Stimulated activated CD4-positive, alpha-beta T cell treated with anti-CD3 and anti-CD28 coated beads, Interleukin-12 subunit alpha, Interleukin-12 subunit beta, amount 100 ng/mL, for 48 hours (primary cell): ENCODE results near the gene MSMO1.
"Not testable (repeated sequence)": the region's sequence is repeated elsewhere in the genome, so short reads cannot be mapped to it uniquely, and the experiment has no call there.

Experiments used
- DNase-seq, 3 donors: peaks; one replicate each; pipeline ENCODE4 v3.0.0-alpha.2; 2020; ENCODE audit warnings: low read depth in 2 of 3, low spot score in 1 of 3

Gene MSMO1

DNA sequence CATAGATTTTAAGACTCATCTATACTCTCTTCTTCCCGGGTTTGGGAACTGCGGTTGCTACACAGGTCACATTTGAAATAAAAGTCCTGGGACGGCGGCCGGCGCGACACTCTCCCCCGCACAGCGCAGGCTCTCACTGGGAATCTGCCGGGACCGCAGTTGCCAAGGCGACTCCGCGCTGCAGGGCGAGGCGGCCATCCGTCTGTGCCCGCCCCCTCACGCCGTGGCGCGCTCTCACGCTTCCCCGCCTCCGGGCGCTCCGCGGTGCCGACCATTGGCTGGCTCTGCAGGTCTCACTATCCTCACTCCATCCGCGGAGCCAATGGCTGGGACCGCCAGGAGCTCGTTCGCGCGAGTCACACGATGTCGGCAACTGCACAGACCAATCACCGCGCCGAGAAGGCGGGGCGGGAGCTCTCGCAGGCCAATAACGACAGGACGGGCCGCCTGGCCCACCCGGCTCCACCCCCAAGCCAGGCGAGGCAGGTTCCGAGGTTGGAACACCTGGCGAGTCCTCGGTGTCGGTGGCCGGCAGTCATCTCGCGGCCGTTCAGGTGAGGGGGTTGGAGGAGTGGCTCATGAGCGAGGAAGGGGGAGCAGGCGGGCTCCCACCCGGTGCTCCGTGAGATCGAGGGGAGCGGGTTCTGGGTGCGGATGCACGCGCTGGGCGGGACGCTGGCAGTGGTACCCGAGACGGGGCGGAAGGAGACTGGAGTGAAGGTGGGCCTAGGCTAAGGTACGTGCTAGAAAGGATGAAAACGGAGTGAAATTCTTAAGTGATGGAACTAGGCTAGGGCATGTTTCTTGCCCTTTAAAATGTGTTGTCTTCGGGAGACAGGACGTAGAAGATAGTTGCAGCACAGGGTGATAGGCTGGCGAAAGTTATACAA, at the start of gene MSMO1:
MSMO1 (plus strand) TSS at position 459 of the 890 bp plus-strand sequence. CDS start 5,702 bp downstream, outside the sequence.
- DNase-seq, result peak; percentile 93 to 96 (median 96)

DNA sequence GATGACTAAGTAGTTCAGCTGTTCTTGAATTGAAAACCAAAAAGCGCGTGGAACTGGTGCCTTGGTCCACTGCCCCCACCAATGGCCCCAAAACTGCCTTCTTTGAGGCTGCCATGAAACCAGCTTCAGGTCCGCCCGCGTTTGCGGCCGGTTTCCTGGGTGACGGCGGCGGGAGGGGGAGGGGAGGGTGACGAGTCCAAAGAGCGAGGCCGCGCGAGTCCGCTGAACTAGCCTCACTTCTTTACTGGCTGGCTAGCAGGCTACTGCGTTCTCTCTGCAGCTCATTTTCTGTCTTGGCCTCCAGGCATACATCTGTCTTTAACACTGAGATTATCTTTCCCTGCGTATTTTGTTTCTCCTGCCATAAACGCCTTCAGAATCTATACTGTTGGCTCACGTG, 47.9 kb upstream of the MSMO1 start:
- not testable (repeated sequence) for DNase-seq

- DNase-seq, result not testable (repeated sequence)
Measured at GRCh38 chr4:165284697-165285096, 42.8 kb upstream of the MSMO1 start.

GRCh38 chr4:165286619-165287340, 40.7 kb upstream of the MSMO1 start:
- DNase-seq, result not testable (repeated sequence)

DNA sequence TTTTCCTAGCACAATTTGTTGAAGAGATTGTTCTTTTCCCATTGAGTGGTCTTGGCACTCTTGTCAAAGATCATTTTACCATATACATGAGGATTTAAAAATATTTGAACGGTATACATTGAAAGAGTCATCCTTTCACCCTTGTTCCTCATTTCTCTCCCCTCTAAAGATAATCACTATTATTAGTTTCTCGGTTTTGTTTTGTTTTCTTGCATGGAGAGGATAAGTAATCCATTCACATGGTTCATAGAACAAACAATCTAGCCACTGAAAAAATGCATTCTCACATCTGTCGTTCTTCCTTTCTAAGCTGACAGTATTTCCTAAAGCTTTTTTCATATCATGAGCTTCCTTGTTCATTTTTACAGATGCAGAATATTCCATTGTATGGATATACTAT, 39.2 kb upstream of the MSMO1 start:
- no peak for DNase-seq

DNA sequence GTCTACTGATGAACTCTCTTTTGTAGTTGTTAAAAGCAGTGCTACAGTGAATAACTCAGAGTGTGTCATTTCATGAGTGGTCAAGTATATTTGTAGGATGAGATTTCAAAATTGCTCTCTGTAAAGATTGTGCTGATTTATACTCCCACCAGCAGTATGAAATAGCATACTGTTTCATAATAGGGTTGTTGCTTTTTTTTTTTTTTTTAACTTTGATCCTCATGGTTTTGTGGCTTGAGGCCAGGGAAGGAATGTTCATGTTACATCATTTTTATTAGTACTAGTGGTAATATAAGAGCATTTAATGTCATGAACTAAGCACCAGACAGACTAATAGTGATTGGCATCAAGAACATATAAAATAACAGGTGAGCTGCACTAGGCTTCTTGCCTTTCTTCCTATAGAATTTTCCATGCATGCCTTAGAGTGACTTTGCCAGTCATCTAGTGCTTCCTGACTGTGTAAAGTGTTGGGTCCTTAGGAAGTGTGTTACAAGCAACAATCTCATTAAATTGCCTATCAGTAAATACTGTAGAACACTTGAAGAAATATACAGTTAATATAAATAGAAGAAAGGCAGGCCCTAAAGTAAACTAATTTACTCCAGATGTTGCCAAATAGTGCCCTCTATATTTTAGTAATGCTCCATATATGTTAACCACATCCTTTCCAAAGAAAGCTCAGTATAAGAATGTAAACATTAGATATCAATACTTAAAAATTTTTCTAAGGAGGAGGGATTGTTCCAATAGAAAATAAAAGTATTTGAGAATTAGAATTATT, 38.6 kb upstream of the MSMO1 start:
- DNase-seq, result no peak

GRCh38 chr4:165289423-165289785, 38.1 kb upstream of the MSMO1 start:
- no peak for DNase-seq

DNA sequence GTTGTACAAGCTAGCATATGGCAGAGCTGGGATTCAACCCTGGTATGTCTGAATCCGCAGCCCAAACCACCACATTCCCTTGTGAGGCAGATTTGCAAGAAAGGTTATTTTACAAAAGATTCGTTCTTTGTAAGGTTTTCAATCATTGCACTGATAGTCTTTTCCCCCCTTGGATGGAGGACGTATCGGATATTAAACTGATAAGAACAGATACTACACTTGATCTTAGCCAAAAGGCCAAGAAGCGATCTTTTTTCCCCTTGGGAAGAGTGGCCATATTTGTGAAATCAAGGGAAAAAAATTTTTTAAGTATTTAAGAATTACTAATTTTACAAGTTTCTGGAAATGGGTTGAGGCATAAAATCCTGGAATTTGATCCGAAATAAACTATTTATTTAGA, 34.4 kb upstream of the MSMO1 start:
- DNase-seq, result no peak

DNA sequence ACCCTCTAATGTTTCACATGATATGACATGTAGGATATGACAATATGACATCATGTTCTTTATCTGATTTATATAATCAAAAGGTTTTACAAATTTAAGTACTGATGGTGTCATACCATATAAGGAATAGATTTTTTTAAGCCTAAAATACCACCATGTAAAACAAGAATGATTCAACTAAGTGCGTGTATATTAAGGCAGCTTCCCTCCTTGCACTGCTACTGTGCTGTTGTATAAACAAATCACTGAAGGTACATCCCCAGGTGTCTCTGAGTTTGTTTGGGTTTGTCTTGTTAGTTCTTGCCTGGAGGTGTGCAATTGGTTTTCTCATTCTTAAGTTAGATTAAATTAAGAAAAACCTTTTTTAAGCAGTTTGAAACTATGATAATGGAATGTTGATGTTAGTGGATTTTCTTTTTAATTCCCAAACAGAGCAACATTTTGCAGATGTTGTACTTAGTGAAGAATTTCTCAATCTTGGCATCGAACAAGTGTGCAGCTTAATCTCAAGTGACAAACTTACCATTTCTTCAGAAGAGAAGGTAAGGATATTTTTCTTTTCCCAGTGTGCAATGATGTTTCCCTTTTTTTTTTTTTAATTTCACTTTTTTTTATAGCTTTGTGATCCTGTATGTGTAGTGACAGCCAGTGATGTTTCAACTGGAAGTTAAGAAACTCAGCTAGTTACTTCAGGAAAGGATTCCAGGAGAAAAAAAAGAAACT, 33.4 kb upstream of the MSMO1 start:
- DNase-seq, result no peak

DNA sequence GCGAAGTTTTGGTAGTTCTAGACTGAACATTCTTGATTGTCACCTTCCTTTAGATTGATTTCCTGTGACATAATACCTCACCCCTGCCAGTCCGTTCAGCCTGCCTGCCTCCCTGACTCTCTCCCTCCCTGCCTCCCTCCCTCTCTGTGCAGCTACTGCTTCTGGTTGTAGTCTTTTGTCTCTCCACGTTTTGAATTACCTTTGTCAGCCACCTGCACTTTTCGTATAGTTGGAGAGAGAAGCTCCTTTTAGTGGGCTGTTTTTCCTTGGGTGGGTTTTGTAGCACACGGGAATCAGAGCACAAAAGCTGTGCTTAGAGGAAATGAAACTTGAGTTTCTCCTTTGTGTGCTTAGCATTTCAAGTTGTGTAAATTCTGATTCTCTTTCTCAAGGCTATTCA, 32.6 kb upstream of the MSMO1 start:
- no peak for DNase-seq

DNA sequence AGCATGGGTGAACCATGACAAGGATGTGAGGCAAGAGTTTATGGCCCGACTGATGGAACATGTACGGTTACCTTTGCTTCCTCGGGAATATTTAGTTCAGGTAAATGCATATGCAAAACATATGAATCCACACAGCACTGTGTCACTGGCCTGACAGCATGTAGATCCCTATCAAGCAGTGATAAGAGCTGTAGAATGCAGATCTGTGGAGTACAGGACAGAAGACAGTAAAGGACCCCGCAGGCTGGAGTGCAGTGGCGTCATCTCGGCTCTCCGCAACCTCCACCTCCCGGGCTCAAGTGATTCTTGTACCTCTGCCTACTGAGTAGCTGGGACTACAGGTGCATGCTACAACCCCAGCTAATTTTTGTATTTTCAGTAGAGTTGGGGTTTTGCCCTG, 29.8 kb upstream of the MSMO1 start:
- no peak for DNase-seq

DNA sequence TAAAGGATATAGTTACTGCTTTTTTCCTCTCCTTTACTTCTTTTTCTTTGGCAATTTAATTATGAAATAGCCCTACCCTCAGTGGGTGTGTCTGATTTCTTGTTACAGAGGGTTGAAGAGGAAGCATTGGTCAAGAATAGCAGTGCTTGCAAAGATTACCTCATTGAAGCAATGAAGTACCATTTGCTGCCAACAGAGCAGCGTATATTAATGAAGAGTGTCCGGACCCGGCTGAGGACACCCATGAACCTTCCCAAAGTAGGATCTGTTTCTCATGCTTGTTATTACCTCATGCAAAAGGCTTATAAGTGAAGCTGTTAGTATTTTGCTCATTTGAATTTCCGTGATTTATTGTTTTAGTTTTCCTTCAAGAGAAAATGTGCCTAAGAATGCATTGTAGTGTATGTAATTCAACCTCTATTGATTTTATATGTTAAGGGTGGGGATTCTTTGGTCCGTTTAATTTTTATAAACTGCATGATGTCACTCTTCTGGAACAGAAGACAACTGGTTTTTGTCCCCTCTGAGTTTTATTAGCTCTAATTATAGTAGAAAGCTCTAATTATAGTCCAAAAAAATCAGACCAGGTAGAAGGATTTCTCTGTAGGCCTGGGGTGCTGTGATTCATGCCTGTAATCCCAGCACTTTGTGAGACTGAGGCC, 27.9 kb upstream of the MSMO1 start:
- no peak for DNase-seq

DNA sequence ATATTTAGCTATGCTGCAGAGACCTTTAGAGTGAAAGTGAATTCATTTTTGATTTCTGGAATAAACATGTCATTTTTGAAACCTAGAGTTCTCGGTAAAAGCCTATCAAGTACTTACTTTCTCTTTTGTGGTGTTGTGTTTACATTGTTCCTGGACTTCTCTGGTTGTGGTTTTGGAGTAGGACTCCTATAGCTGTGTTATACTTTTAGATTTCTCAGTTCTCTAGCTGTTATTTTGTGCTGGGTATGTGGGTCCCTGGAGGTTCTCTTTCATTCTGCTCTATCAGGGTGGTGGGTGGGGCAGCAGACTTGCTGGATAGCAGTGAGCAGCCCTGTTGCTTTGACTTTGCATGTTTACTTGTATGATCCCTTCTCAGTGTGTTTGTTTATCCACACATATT, 25.6 kb upstream of the MSMO1 start:
- no peak for DNase-seq

- DNase-seq, result no peak
Measured at GRCh38 chr4:165302658-165303057, 24.8 kb upstream of the MSMO1 start.

- DNase-seq, result no peak
Measured at GRCh38 chr4:165308166-165308565, 19.3 kb upstream of the MSMO1 start.

- DNase-seq, result no peak
Measured at GRCh38 chr4:165308606-165309005, 18.9 kb upstream of the MSMO1 start.

- DNase-seq, result no peak
Measured at GRCh38 chr4:165309456-165309855, 18.0 kb upstream of the MSMO1 start.

DNA sequence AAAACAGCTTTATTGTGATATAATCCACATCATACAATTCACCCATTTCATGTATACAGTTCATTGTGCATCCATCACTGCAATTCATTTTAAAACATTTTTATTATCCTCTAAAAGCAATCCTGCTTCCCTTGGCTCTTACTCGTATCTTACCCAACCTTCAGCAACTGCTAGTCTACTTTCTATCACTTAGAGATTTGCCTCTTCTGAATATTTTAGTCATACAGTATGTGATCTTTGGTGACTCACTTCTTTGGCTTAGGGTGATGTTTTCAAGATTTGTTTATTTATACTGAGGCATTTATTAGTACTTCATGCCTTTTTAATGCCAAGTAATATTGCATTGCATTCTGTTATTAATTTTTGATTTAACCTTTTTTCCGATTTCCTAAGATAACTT, 15.0 kb upstream of the MSMO1 start:
- DNase-seq, result no peak

DNA sequence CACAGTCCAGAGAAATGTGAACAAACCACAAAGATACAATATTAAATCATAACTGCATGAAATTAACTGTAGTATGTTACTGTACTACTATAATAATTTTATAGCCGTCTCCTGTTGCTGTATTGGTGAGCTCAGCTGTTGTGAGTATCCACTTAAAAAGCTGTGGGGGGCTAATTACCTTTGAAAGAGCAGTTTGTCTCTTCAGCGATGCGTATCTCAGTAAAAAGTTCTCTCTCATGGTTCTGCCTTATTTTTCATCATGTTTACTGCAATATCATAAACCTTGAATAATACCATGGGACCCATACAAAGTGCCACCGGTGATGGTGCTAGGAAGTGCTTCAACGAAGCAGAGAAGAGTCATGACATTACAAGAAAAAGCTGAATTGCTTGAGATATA, 8.4 kb upstream of the MSMO1 start:
- no peak for DNase-seq

- no peak for DNase-seq
Measured at GRCh38 chr4:165319509-165319908, 8.0 kb upstream of the MSMO1 start.
